Activated effector memory CD4-positive, alpha-beta T cell treated with anti-CD3 and anti-CD28 coated beads, Interleukin-2, amount 50 U/mL, for 16 hours (primary cell): ENCODE measurements around the gene PTMS.

Experiments used
- DNase-seq: peaks from one replicate; pipeline ENCODE4 v3.0.0-alpha.2; 2020

The PTMS gene

GRCh38 chr12:6772726-6773589 lies 6.8 kb downstream of the PTMS start:
- no peak for DNase-seq

DNA sequence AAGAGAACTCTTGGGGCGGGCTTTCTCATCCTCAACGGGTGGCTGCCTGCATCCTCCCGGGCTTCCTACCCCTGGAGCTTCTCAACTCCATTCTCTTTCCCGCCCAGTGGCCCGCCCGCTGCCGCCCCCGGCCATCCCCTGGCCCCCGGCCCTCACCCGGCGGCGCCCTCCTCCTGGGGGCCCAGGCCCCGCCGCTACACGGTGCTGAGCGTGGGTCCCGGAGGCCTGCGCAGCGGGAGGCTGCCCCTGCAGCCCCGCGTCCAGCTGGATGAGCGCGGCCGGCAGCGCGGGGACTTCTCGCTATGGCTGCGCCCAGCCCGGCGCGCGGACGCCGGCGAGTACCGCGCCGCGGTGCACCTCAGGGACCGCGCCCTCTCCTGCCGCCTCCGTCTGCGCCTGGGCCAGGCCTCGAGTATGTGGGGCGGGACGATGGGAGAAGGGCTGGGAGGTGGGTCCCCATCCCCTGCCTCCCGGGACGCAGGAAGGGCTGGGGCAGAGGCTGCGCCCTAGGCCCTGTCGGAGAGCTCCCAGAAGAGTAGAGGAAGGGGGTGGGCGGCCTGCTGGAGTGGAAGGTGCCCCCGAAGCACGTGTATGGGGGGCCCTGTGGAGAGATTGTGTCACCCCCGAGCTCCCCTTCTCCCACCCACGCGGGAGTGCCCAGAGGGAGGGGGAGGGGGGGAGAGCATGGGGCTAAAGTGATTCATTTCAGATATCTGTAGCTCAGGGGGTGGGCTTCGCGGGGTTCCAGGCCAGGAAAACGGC lies 7.6 kb downstream of the PTMS start:
- peak; percentile 71 for DNase-seq

DNA sequence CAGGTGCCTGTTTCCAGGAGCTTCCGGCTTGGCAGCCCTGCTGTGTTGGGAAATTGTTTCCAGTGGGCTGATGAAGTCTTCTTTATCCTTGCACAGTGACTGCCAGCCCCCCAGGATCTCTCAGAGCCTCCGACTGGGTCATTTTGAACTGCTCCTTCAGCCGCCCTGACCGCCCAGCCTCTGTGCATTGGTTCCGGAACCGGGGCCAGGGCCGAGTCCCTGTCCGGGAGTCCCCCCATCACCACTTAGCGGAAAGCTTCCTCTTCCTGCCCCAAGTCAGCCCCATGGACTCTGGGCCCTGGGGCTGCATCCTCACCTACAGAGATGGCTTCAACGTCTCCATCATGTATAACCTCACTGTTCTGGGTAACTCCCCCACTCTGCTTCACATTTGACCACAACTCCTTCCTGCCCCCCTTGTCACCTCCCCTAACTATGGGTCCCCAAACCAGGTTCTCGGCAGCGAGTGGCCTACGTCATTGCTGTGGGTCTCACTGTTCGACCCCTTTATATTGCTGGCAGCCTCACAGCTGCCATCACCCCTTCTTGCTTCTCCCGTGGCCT lies 8.4 kb downstream of the PTMS start:
- DNase-seq = no peak

GRCh38 chr12:6775185-6776174 lies 9.3 kb downstream of the PTMS start:
- DNase-seq = no peak

- no peak for DNase-seq
These were observed 11.2 kb downstream of the PTMS start for GRCh38 chr12:6777386-6777785.

DNA sequence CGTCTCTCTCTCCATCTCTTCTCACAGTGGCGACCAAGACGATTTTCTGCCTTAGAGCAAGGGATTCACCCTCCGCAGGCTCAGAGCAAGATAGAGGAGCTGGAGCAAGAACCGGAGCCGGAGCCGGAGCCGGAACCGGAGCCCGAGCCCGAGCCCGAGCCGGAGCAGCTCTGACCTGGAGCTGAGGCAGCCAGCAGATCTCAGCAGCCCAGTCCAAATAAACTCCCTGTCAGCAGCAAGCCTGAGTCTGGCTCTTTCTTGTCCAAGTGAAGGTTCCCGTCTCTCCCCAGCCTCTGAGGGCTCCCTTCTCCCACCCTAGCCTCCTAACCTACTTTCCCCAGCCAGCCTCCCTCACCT lies 12.0 kb downstream of the PTMS start:
- DNase-seq = no peak

- peak; percentile 95 for DNase-seq
These were observed 12.7 kb downstream of the PTMS start for GRCh38 chr12:6778574-6779550.

- no peak for DNase-seq
These were observed 13.7 kb downstream of the PTMS start for GRCh38 chr12:6779708-6780432.

- DNase-seq = no peak
These were observed 14.4 kb downstream of the PTMS start for GRCh38 chr12:6780573-6780972.

- DNase-seq = no peak
These were observed 16.0 kb downstream of the PTMS start for GRCh38 chr12:6782119-6782518.

DNA sequence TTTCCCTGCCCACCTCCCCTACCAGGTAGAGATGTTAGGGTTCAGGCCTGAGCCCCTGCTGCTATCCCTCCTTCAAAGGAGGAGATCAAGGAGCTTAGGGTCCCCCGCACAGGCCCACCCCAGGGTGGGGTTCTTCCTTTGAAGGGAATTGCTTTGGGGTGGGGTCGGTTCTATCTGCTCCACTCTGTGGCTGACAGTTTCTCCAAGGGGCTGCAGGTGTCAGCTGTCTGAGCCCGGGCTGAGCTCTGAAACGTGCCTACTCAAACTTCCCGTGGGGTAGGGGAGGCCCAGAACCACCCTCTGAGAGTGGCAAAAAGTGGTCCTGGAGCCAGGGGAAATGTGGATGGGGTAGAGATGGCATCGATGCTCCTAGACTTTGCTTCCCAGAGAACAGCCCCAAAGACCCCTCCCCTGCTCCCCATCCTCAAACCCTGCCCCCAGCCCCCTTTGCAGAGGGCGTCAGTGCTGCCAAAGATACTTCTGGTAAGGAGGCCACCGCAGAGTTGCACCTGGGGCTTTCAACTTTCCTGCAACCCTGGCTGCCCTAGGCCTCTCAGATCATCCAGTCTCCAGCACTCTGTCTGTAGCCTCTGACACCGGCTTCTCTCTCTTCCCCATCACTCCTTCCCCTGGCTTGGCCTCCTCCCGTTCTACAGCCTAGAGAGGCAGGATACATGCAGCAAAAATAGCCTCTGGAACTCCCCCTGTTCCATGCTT lies 16.8 kb downstream of the PTMS start:
- DNase-seq = no peak

- no peak for DNase-seq
These were observed 17.7 kb downstream of the PTMS start for GRCh38 chr12:6783828-6784227.

GRCh38 chr12:6784296-6784695 lies 18.1 kb downstream of the PTMS start:
- DNase-seq = no peak

GRCh38 chr12:6784761-6785160 lies 18.6 kb downstream of the PTMS start:
- no peak for DNase-seq

- DNase-seq = no peak
These were observed 20.4 kb downstream of the PTMS start for GRCh38 chr12:6786416-6787094.

- no peak for DNase-seq
These were observed 21.1 kb downstream of the PTMS start for GRCh38 chr12:6787309-6787708.

GRCh38 chr12:6788972-6789924 lies 23.1 kb downstream of the PTMS start, which contains the start of gene CD4:
CD4 (plus strand) TSS chr12:6789528; CDS start chr12:6800139, 10,611 bp downstream.
- DNase-seq = peak; percentile 90
